NCI-H526 (cell line): ENCODE results near the gene SETBP1.
A peak's percentile ranks its signal among the peaks of the same experiment; 100 is the strongest.

Experiments used
- DNase-seq, 2 experiments: peaks; one replicate each; lab custom pipeline; 2025; lab: John Stamatoyannopoulos, UW

The SETBP1 gene

DNA sequence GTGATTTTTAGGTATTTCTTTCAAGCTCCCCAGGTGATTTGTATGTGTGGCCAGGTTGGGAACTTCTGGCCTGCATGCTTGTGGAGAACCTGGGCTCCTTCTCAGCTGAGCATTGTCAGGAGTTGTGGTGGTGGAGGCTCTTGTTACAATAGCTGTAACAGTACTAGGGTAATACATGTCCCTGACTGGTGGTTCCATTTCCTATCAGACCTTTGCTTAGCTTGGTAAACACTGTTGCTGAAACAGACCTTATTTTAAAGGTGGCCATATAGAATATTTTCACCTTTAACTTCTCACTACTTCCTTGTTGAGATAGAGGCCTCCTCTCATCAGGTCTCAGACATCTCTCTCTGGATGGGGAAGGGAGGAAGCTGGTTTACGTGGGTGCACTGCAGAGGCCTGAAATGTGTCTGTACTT is 79.2 kb downstream of the SETBP1 start:
- DNase-seq, result no peak

DNA sequence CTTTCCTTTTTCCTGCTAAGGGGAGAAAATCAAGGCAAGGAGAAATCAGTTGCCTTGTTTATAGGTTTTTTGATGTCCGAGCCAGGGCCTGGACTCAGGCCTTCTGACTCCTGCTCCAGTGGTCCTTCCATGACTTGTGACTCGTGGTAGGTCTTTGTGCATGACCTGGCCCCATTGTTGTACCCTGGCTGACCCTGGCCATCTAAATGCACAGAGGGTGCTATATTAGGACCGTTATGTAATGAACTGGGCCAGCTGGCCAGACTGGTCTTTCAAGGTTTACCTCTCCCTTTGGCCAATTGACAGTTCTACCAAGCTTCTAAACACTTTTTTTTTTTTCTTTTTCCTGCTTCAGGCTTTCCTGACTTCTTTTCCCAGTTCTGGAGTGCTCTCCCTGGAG is 81.1 kb downstream of the SETBP1 start:
- no peak for DNase-seq

DNA sequence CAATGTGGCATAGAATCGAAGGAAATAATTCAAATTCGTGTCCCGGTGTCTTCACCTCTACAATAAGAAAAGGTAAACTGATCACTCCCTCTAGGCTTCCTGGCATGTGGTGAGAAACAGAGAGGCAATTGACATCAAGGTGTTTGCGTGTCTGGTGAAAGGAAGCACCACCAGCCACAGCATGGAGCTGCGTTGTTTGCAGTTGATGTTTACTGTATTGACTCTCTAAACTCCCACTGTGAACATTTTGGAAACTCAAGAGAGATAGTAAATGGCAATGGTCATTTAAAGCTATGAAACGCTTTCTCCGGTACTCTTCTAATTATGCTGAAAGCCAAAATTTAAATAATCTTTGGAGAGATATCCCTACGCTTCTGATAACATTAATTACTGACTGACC is 82.6 kb downstream of the SETBP1 start:
- no peak for DNase-seq

DNA sequence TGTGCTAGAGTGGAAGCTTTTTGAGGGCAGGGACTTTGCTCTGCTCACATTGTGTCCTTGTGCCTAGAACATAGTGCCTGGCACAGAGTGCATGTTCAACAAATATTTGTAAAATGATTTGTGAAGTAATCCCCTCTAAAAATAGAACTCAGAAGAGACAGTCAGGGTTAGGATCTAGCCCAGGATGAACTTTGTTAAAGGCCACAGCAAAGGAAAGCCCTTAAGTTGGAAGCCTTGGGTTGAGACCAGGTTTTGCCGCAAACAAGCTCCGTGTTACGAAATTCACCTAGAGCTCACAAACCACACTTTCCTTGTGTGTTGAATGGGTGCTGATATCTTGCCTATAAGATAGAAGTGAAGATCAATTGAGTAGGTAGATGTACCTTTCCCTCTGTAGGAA is 84.2 kb downstream of the SETBP1 start:
- DNase-seq, result no peak

DNA sequence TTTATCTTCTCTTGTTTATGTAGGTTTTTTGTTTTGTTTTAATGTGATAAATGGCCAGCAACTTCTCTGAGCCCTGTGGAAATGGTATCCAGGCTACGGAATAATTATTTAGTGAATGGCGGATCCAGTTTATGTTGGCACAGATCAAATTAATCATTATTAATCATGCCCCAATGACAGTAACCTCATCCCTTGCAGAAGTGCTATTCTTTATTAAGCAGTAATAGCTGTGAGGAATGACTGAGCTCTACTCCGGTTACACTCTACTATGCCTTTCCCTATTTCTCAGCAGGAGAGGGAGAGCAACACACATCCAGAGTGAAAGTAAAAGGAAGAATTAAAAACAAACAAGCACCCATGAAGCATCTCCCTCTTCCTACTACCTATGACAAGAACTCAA is 84.8 kb downstream of the SETBP1 start:
- no peak for DNase-seq

DNA sequence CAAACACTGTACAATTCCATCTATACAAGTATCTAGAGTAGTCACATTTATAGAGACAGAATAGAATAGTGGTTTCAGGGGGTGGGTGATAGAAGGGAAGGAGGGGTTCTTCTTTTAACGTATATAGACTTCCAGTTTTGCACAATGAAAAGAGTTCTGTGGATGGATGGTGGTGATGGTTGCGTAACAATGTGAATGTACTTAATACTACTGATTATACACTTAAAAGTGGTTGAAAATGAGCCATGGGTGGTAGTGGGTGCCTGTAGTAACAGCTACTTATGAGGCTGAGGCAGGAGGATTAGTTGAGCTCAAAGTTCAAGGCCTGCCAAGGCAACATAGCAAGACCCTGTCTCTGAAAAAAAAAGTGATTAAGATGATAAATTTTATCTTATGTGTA is 85.8 kb downstream of the SETBP1 start:
- no peak for DNase-seq

- DNase-seq, result no peak
These were observed 87.1 kb downstream of the SETBP1 start for GRCh38 chr18:44767807-44768206.

- DNase-seq, result no peak
These were observed 90.0 kb downstream of the SETBP1 start for GRCh38 chr18:44770641-44771040.

- no peak for DNase-seq
These were observed 90.9 kb downstream of the SETBP1 start for GRCh38 chr18:44771572-44771955.

GRCh38 chr18:44771956-44772917 is 91.5 kb downstream of the SETBP1 start:
- no peak for DNase-seq

DNA sequence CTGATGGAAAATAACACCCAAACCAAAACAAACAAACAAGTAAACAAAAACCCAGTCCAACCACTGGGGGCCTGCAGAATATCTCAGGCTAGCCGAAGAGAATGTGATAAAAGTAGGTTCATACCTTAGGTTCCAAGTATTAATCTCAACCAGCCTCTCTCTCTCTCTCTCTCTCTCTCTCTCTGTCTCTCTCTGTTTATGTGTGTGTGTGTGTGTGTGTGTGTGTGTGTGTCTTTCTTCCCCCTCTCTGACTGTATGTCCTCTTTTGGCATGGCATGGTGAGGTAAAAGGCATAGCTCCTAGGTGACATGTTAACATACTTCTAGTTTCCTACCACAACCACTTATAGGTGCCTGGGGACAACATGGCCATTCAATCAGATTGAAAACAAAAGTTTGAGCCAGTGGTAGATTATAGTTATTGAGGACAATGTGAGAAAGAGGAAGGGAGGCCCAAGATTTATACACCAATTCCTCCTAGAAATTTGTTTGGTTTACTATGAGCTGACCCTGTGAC is 93.0 kb downstream of the SETBP1 start:
- DNase-seq, result no peak

GRCh38 chr18:44774191-44774590 is 93.5 kb downstream of the SETBP1 start:
- DNase-seq, result no peak

DNA sequence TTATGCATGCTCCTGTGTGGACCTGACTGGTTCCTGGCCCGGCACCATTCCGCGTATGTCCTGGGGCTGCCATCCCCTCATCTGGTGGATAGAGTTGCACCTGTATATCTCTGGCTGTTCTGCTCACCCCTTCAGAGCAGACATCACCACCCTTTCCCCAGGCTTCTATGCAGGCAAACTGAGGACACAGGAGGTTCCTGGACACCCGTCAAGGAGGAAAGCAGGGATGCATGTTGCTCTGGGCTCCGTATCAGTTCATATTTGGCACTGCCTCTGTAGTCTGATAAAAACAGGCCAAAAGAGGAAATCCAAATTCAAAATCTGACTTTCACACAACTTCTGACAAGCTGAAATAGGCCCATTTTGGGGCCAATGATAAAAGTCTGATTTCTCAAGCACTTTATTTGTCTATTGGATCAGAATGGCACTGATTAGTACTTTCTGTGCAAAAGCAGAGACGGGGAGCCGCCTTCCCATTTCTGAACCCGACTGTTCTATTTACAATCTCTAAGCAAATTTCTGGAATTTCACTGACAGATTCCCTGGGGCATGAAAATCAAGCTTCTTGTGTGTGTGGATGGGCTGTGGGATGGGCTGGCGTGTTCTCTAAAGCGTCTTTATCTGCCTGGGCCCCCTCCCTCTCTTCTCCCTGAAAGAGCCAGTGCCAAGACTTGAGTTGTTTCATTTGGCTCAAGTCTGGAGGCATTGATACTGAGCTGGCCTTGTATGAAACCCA is 96.9 kb downstream of the SETBP1 start:
- peak in 1 of 2 experiments; percentile 66 for DNase-seq

- DNase-seq, result no peak
These were observed 98.1 kb downstream of the SETBP1 start for GRCh38 chr18:44778788-44779187.

GRCh38 chr18:44779753-44780292 is 99.1 kb downstream of the SETBP1 start:
- DNase-seq, result no peak

DNA sequence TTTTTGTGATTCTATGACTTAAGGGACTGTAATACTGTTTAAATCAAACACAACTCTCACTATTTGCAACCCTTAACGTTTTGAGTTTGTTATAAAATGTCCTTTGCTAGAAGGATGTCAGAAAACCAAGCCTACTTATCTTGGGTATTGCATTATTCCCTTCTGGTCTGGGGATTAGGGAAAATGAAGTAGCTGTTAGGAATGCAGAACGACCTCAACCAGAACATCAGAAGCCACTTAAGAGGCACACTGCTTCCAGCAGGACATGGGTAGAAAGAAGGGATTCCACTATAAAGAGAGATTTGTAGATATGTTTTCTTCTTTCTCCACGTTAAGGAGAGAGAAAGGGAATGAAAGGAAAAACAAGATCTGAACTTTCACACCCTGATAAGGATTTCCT is 101.2 kb downstream of the SETBP1 start:
- no peak for DNase-seq

DNA sequence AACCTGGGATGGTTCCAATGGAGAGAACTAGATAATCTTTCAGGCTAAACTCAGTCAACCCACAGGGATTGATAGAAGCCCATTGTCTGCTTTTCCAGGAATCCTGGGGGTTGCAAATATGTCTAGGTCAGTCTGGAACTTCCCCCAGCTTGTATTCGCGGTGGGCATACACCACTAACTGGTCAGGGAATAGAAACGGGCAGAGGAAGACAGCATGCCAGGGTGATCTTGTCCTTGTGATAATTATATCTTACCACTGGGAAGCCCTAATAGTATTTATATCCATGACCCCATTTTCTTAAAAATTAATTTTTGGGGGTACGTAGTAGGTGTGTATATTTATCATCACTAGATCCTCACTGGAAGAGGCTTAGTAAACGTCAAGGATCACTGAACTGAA is 101.9 kb downstream of the SETBP1 start:
- no peak for DNase-seq

- no peak for DNase-seq
These were observed 102.7 kb downstream of the SETBP1 start for GRCh38 chr18:44783371-44783770.

DNA sequence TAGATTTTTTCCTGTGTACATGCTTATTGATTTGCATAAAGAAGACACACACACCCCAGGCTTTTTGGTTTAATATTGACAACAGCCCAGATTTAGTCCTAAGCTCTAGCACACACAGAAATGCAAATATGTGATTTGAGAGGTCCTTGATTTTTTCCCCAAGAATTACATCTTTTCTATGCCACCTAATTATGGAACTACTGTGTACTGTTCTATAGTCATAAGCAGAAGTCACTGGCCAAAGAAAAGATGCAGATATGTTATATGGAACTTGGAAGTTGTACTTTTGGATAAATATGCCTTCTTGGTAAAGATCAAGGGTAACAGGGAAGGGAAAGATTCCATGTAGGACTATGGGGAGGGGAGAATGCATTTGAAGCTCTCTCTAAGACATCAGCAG is 105.6 kb downstream of the SETBP1 start:
- no peak for DNase-seq

DNA sequence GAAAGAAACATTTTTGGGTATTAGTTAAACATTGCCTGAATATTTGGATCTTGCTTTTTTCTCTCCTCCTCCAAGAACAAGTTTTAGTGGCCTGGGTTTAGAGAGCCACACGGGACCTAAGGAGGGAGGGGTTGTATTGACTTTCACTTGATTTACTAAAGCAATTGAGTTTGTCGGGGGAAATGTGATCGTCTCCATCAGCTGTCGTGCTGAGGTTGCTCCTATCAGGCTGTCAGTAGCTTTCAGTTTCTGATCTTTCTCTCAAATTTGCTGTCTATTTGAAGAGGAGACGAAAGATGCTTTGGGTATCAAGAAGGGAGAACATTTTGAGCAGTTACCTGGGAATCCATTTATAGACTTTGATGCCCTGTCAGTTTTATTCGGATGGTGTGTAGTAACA is 106.0 kb downstream of the SETBP1 start:
- DNase-seq, result no peak

DNA sequence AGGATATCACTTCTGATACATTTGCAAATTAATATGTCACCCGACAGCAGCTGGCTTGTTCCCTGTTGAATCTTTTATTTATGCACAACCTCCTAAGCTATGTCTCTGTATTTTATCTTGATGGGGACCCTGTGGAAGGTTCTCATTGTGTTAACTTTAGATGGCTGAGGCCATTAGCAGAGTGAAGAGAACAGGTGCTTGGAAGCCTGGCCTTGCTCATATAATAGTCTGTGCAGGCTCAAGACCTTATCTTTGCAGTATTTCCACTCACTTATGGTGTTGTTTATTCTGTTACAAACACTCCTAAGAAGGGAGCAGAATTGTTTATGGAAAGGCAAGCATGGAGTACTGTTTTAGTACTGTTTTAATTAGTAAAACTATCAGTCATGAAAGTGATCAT is 107.6 kb downstream of the SETBP1 start:
- no peak for DNase-seq

DNA sequence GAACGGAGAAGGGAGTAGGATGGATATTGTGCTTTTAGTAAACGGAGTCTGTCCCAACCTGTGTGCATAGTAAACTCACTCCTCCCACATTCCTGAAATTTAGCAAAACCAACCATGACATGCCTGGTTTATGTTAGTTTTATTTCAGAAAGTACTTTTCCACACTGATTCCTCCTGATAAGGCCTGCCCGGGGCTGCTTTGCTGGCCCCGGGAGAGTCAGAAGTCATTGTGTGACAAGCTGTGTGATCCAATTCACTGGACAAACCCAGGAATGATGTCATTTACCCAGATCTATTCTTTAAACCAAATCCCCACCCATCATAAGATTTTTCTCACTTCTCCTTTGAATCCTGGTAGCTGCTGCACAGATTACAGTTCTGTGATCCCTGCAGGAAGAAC is 109.0 kb downstream of the SETBP1 start:
- DNase-seq, result no peak

DNA sequence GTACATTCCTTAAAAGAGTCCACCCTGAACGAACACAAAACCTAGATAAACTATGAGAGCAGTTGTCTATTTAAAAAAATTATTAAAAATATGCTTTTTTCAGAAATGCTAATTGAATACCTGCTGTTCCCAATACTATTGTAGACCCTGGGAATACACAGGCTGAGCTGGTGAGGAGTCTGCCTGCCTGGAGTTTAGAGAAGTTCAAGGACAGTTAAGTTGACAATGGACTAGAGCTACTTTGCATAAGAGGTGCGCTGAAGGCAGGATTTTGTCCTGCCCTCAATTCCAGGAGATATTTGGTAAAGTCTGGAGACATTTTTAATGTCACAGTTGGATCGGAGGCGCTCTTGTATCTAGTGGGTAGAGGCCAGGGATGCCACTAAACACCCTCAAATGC is 110.2 kb downstream of the SETBP1 start:
- DNase-seq, result no peak
